CD4-positive, CD25-positive, alpha-beta regulatory T cell (primary cell): ENCODE data around the gene ITGB8. TPM values are rescaled to one million over a fixed set of nuclear protein-coding genes. Genes with fewer than 3 reads are reported as not detected.
A peak's percentile ranks its signal among the peaks of the same experiment; 100 is the strongest.

ENCODE experiments used
- ATAC-seq, 2 donors: fragments of 150-1000 bp; cut with Tn5 transposase; one replicate each; pipeline ENCODE4 v1.10.0; 2021; ENCODE audit warnings: low read depth in 2 of 2, moderate number of reproducible peaks in 2 of 2, moderate library complexity in 1 of 2
- DNase-seq, 3 donors: peaks; one replicate each; pipeline versions ENCODE4 v3.0.0 to v3.0.0-alpha.2; 2012 to 2022; ENCODE audit warnings: mixed read lengths in 1 of 3
- H3K27ac ChIP-seq: one replicate; pipeline ENCODE4 v1.7.0; 2013; ENCODE audit warnings: mild to moderate bottlenecking, low read length; ENCODE audit not compliant: insufficient read depth, poor library complexity, severe bottlenecking
- H3K27me3 ChIP-seq: one replicate; pipeline ENCODE4 v1.7.0; 2013; ENCODE audit warnings: low read length; ENCODE audit not compliant: control insufficient read depth, insufficient read depth
- H3K36me3 ChIP-seq: one replicate; pipeline ENCODE4 v1.7.0; 2013; ENCODE audit warnings: mild to moderate bottlenecking, low read length, moderate library complexity; ENCODE audit not compliant: control insufficient read depth, insufficient read depth
- H3K4me1 ChIP-seq: 2 replicates; pipeline ENCODE4 v1.7.0; 2013; ENCODE audit warnings: mild to moderate bottlenecking, low read length; ENCODE audit not compliant: insufficient read depth, control insufficient read depth, poor library complexity, severe bottlenecking
- H3K4me3 ChIP-seq: one replicate; pipeline ENCODE4 v1.7.0; 2013; ENCODE audit warnings: low read depth, mild to moderate bottlenecking, low read length, moderate library complexity
- H3K9me3 ChIP-seq, 2 experiments: 1 replicate in 1 of 2; 2 replicates in 1 of 2; pipeline ENCODE4 v1.7.0; 2013; ENCODE audit warnings: low read length in 2 of 2, mild to moderate bottlenecking in 1 of 2, moderate library complexity in 1 of 2; ENCODE audit not compliant: control insufficient read depth in 2 of 2
- H3K27ac Mint-ChIP-seq, 3 donors: one replicate each; pipeline ENCODE4 v1.8.0; 2020 to 2022; ENCODE audit warnings: mild to moderate bottlenecking in 3 of 3, mixed read lengths in 3 of 3, moderate library complexity in 2 of 3
- H3K27me3 Mint-ChIP-seq: one replicate; pipeline ENCODE4 v1.8.0; 2022; ENCODE audit warnings: mild to moderate bottlenecking, mixed read lengths
- H3K36me3 Mint-ChIP-seq: one replicate; pipeline ENCODE4 v1.8.0; 2020; ENCODE audit warnings: mixed read lengths
- H3K4me1 Mint-ChIP-seq, 4 donors: one replicate each; pipeline ENCODE4 v1.8.0; 2020 to 2022; ENCODE audit warnings: mixed read lengths in 4 of 4, mild to moderate bottlenecking in 1 of 4
- H3K4me3 Mint-ChIP-seq, 4 donors: one replicate each; pipeline ENCODE4 v1.8.0; 2020 to 2022; ENCODE audit warnings: mild to moderate bottlenecking in 4 of 4, mixed read lengths in 4 of 4, moderate library complexity in 3 of 4
- H3K9me3 Mint-ChIP-seq, 7 donors: one replicate each; pipeline ENCODE4 v1.8.0; 2020 to 2022; ENCODE audit warnings: mixed read lengths in 7 of 7, mild to moderate bottlenecking in 3 of 7, moderate library complexity in 2 of 7
- polyA plus RNA-seq, 4 donors: library from polyadenylated mRNA; unstranded; fragments of 300-500 nt; fragmentation: Illumina TruSeq; gene quantifications; one replicate each; pipeline ENCODE4 v1.2.3, GENCODE V29; 2021
- total RNA-seq: library from RNA; stranded (reverse); gene quantifications from one replicate; pipeline ENCODE4 v1.2.3, GENCODE V29; 2022

Gene ITGB8
- total RNA-seq (2.1 TPM), polyA plus RNA-seq (under 1 TPM in 2 of 4 donors, not detected in 2; 0.06 to 0.55 TPM)

DNA sequence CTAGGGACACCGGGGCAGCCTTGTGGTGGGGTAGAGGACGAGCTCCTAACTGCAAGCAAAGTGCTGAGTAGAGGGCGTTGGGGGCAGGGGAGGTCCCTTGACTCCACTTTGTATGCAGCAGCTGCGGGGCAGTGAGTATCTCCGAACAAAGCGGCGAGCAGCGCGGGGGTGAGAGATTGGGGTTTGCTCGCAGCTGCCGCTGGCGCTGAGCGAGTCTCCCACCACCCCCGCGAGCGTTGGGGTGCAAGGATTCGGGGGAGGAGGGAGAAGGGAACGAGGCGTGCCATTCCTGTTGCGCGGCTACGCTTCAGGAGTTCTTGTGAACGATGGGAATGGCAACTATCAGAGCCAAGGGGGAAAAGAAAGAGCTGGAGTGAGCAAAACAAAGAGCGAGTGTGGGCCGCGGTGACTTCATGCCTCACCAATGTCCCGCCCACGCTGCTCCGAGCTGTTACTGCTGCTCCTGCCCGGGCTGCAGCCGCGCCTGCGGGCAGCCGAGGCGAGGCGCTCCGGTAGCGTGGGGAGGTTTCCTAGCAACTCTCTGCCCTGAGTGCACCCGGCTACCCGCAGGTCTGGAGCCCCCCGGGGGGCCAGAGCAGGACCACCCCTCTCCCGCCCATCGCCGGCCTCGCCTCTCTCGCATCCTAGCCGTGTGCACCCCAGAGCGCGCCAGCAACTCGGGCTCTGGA is at the start of gene ITGB8:
TSS of gene ITGB8 (plus strand) at position 662 of the 689 bp plus-strand sequence. CDS start 907 bp downstream, outside the sequence.
- peak; percentile 45 to 54 for ATAC-seq
- Histone ChIP-seq H3K4me3 (peak within 1 kb of the TSS; percentile 55), H3K27me3 (peaks cover 11% of the 10 kb centered on the region), H3K4me1 (peaks cover 21% of the 10 kb centered on the region), H3K9me3 (no peaks in the 10 kb centered on the region), H3K27ac (peak within 1 kb of the TSS; percentile 21), H3K36me3 (no peaks in the 10 kb centered on the region)
- Mint-ChIP-seq H3K27ac (peak within 1 kb of the TSS in 2 of 3 donors; percentile 38 to 87), H3K27me3 (peaks cover 32% of the 10 kb centered on the region), H3K4me1 (peaks cover 0 to 27% (median 12%) of the 10 kb centered on the region in 4 donors), H3K4me3 (peak within 1 kb of the TSS; percentile 86 to 96 (median 93)), H3K9me3 (peaks cover 0 to 3% (median 0%) of the 10 kb centered on the region in 7 donors), H3K36me3 (no peaks in the 10 kb centered on the region)
- DNase-seq, result peak in 1 of 3 donors; percentile 46

DNA sequence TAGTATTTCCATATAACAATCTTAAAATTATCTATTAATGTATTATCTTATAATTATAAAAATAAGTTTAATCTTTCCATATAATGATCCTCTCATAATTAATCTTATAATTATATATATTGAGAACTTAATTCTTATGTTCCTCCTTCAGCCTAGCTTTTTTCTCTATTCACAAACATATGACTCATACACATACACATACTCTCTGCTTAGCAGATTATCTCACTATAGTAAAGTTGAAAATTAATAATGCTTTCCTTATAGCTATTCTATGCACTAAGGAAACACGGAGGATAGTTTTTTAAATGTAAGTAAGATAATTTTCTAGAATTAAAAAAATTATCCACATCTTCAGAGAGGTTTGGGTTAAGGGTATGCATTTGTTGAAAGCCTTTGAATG is 47.7 kb upstream of the ITGB8 start:
- Histone ChIP-seq H3K36me3 (no peaks in the 10 kb centered on the region), H3K9me3 (no peaks in the 10 kb centered on the region), H3K27ac (no peak overlapping the region), H3K4me1 (no peaks in the 10 kb centered on the region), H3K4me3 (no peak overlapping the region), H3K27me3 (no peaks in the 10 kb centered on the region)
- H3K9me3 Mint-ChIP-seq, result peaks cover 0 to 4% (median 0%) of the 10 kb centered on the region in 7 donors
- no peaks in the 10 kb centered on the region for H3K36me3 Mint-ChIP-seq
- DNase-seq (no peak), ATAC-seq (no peak)
- no peak overlapping the region for H3K27ac Mint-ChIP-seq
- peaks cover 0 to 5% (median 2%) of the 10 kb centered on the region in 4 donors for H3K4me1 Mint-ChIP-seq
- no peaks in the 10 kb centered on the region for H3K27me3 Mint-ChIP-seq
- H3K4me3 Mint-ChIP-seq, result no peak overlapping the region

DNA sequence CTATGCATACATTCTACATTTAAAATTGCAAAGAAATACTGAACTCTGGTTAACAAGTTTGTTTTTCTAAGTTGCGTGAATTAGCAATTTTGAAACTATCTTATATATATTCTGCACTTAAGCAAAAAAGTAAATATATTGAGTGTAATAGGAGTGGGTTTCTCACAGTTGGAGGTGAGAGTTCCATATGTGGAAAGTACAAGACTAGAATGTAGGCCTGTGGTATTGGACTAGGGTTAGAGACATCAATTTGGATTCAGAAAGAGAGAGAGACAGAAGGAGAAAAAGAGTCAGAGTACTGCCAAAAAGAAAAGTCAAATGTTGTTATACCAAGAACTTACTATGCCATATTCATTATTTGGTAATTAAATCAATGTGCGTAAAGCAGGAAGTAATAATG is 47.3 kb upstream of the ITGB8 start:
- H3K9me3 ChIP-seq, result no peaks in the 10 kb centered on the region
- no peak overlapping the region for H3K4me3 ChIP-seq
- H3K27ac ChIP-seq, result no peak overlapping the region
- DNase-seq, result no peak
- Mint-ChIP-seq H3K36me3 (no peaks in the 10 kb centered on the region), H3K9me3 (peaks cover 0 to 4% (median 0%) of the 10 kb centered on the region in 7 donors), H3K27ac (peak overlapping the region in 1 of 3 donors; percentile 17), H3K4me3 (peak overlapping the region in 1 of 4 donors; percentile 3), H3K4me1 (peaks cover 0 to 5% (median 2%) of the 10 kb centered on the region in 4 donors), H3K27me3 (no peaks in the 10 kb centered on the region)
- ATAC-seq, result no peak
- H3K36me3 ChIP-seq, result no peaks in the 10 kb centered on the region
- no peaks in the 10 kb centered on the region for H3K4me1 ChIP-seq
- H3K27me3 ChIP-seq, result no peaks in the 10 kb centered on the region

DNA sequence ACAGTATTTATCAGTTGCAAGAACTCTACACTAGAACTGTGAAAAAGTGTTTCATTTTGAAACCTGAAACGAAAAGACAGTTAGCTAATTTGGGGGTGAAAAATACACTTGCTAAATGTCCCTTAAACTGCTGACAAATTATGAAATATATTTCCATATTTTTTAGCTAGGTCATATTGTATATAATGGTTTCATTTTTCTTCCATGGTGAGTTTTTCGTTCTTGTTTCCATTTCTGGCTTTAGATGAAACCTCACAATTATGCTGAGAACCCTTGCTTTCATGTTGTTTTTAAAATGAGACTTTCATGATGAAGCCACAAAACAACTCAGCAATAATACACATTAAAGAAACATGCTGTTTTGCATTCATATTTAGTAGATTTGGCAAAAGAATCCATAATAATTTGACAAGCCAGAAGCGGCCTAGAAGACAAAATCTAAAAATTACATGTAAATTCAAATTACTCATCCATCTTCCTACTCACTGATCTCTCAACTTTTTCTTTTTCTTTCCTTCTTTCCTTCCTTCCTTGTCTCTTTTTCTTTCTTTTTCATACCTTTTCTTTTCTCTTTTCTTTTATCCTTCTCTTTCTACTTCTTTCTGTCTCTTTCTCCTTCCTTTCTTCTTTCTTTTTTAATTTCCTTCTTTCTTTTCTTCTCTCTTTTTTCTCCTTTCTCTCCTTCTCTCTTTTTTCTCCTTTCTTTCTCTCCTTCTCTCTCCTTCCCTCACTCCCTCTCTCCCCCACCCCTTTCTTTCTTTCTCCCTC is 46.5 kb upstream of the ITGB8 start:
- H3K36me3 ChIP-seq, result no peaks in the 10 kb centered on the region
- no peaks in the 10 kb centered on the region for H3K27me3 ChIP-seq
- no peak for ATAC-seq
- DNase-seq, result no peak
- no peaks in the 10 kb centered on the region for H3K4me1 ChIP-seq
- Mint-ChIP-seq H3K36me3 (no peaks in the 10 kb centered on the region), H3K4me3 (peak overlapping the region in 1 of 4 donors; percentile 26), H3K9me3 (peaks cover 0 to 4% (median 0%) of the 10 kb centered on the region in 7 donors), H3K27ac (no peak overlapping the region), H3K27me3 (no peaks in the 10 kb centered on the region), H3K4me1 (peaks cover 0 to 5% (median 2%) of the 10 kb centered on the region in 4 donors)
- H3K27ac ChIP-seq, result no peak overlapping the region
- H3K9me3 ChIP-seq, result no peaks in the 10 kb centered on the region
- H3K4me3 ChIP-seq, result peak overlapping the region; percentile 7

DNA sequence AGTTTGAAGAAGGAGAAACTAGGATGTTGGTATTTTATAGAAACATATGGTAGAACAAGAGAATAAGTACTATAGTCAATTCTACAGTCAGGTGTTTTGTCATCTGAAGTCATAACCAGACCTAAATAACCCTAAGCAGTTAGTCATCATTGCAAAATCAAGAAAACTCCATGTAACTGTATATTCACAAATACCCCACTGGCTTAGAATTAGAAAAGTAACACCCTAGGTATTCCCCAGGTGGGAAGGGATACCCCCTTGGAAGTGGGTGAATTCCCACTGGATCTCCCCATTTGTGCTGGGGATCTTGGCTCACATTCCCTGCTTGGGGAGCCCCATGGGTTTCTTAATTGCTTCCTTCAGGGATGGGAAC is 45.9 kb upstream of the ITGB8 start:
- peaks cover 0 to 4% (median 0%) of the 10 kb centered on the region in 7 donors for H3K9me3 Mint-ChIP-seq
- no peak overlapping the region for H3K27ac Mint-ChIP-seq
- Histone ChIP-seq H3K4me1 (no peaks in the 10 kb centered on the region), H3K4me3 (no peak overlapping the region), H3K27ac (no peak overlapping the region), H3K27me3 (no peaks in the 10 kb centered on the region), H3K36me3 (no peaks in the 10 kb centered on the region), H3K9me3 (no peaks in the 10 kb centered on the region)
- no peaks in the 10 kb centered on the region for H3K36me3 Mint-ChIP-seq
- ATAC-seq, result no peak
- H3K4me3 Mint-ChIP-seq, result peak overlapping the region in 1 of 4 donors; percentile 26
- no peak for DNase-seq
- H3K27me3 Mint-ChIP-seq, result no peaks in the 10 kb centered on the region
- H3K4me1 Mint-ChIP-seq, result peaks cover 0 to 5% (median 2%) of the 10 kb centered on the region in 4 donors

- H3K27ac ChIP-seq, result no peak overlapping the region
- Mint-ChIP-seq H3K27me3 (no peaks in the 10 kb centered on the region), H3K4me3 (no peak overlapping the region), H3K27ac (no peak overlapping the region), H3K9me3 (peaks cover 0 to 1% (median 0%) of the 10 kb centered on the region in 7 donors), H3K36me3 (no peaks in the 10 kb centered on the region), H3K4me1 (peaks cover 0 to 5% (median 2%) of the 10 kb centered on the region in 4 donors)
- no peaks in the 10 kb centered on the region for H3K4me1 ChIP-seq
- H3K9me3 ChIP-seq, result no peaks in the 10 kb centered on the region
- no peaks in the 10 kb centered on the region for H3K27me3 ChIP-seq
- DNase-seq, result no peak
- H3K4me3 ChIP-seq, result no peak overlapping the region
- H3K36me3 ChIP-seq, result no peaks in the 10 kb centered on the region
- ATAC-seq, result no peak
Observed at GRCh38 chr7:20287317-20287716, 43.4 kb upstream of the ITGB8 start.

DNA sequence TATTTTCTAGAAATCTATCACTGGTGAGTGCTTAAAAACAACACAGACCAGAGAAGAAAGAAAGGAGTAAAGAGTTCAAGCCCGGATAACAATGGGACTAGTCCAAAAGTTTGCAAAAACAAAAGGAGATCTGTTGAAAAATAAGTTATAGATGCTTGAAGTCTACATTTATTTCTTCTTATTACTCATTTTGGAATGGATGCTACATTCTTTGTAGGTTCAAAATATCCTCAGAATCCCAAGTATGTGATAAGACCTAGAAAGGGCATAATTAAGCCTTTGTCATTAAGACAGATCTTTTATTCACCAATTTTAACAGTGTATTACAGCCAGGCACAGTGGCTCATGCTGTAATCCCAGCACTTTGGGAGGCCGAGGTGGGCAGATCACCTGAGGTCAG is 42.7 kb upstream of the ITGB8 start:
- no peak for ATAC-seq
- no peak for DNase-seq
- Histone ChIP-seq H3K4me3 (no peak overlapping the region), H3K36me3 (no peaks in the 10 kb centered on the region), H3K27ac (no peak overlapping the region), H3K27me3 (no peaks in the 10 kb centered on the region), H3K9me3 (no peaks in the 10 kb centered on the region), H3K4me1 (no peaks in the 10 kb centered on the region)
- Mint-ChIP-seq H3K27me3 (no peaks in the 10 kb centered on the region), H3K27ac (no peak overlapping the region), H3K9me3 (peaks cover 0 to 1% (median 0%) of the 10 kb centered on the region in 7 donors), H3K4me1 (peaks cover 0 to 5% (median 2%) of the 10 kb centered on the region in 4 donors), H3K4me3 (no peak overlapping the region), H3K36me3 (no peaks in the 10 kb centered on the region)
